Raji (cell line): ENCODE results near the gene SUFU.

ENCODE experiments used
- POLR2A ChIP-seq: IDR thresholded peaks from 2 replicates; pipeline ENCODE4 v1.6.1; 2011; ENCODE audit warnings: low read depth, low read length, control low read depth; ENCODE audit not compliant: insufficient read depth

The SUFU gene

DNA sequence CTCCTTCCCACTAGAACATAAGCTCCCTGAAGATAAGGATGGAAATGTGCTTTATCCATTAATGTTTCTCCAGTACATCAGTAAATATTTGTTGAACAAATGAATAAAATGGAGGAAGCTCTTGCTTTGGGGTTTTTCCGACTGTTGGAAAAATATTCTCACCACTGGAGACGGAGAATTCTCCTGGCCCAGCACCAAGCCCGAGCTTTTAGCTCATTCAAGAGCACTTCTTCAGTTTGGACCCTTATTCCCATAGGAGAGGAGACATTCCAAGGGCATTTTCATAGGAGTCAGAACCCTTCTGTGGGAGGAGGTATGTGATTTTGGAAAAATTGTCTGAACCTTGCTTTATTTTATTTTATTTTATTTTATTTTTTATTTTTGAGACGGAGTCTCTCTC is 21.0 kb downstream of the SUFU start:
- no peak for TF ChIP-seq POLR2A

DNA sequence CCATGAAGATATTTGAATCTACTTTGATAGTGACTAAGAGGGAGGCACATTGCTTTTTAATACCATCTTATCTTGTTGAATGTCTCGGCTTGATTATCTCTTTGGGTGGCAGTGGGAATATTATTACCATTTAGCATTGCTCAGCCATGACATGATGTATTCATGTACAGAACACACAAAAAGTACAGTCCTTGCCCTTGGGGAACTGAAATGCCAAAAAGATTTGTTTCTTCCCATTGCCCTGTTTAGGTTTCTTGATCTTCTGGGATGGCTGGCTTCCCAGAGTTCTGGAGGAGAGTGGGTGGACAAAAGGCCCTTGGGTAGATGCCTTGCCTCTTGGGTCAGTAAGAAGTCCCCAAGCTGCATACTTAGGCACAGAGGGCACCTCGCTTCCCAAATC is 23.8 kb downstream of the SUFU start:
- no peak for TF ChIP-seq POLR2A

GRCh38 chr10:102534333-102534732 is 30.6 kb downstream of the SUFU start:
- TF ChIP-seq POLR2A = no peak

DNA sequence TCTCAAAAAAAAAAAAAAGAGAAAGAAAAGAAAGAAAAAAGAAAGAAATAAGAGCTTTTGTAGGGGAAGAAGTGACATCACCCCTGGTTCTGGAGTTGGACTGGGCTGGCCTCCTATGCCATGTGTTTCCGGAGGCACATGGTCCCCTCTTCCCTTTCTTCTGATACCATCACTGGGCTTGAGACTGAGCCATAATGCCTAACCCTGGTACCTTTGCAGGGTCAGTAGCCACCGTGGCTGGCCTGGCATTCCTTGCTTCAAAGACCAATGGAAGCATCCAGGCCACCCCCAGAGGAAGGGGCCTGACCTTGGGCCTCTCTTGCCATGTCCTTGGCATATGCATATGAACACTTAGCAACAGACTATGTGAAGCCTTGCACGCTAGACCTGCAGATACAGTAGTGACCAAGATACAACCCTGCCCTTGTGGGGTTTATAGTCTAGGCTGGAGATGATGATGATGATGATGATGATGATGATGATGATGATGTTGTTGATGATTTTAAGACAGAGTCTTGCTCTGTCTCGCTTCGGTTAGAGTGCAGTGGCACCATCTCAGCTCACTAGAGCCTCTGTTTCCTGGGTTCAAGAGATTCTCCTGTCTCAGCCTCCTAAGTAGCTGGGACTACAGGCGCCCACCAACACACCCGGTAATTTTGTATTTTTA is 31.8 kb downstream of the SUFU start:
- no peak for TF ChIP-seq POLR2A

- no peak for TF ChIP-seq POLR2A
Measured at GRCh38 chr10:102537367-102537766, 33.6 kb downstream of the SUFU start.

- no peak for TF ChIP-seq POLR2A
Measured at GRCh38 chr10:102537948-102538347, 34.2 kb downstream of the SUFU start.

- TF ChIP-seq POLR2A = no peak
Measured at GRCh38 chr10:102538811-102539210, 35.0 kb downstream of the SUFU start.

- no peak for TF ChIP-seq POLR2A
Measured at GRCh38 chr10:102540023-102540422, 36.3 kb downstream of the SUFU start.

DNA sequence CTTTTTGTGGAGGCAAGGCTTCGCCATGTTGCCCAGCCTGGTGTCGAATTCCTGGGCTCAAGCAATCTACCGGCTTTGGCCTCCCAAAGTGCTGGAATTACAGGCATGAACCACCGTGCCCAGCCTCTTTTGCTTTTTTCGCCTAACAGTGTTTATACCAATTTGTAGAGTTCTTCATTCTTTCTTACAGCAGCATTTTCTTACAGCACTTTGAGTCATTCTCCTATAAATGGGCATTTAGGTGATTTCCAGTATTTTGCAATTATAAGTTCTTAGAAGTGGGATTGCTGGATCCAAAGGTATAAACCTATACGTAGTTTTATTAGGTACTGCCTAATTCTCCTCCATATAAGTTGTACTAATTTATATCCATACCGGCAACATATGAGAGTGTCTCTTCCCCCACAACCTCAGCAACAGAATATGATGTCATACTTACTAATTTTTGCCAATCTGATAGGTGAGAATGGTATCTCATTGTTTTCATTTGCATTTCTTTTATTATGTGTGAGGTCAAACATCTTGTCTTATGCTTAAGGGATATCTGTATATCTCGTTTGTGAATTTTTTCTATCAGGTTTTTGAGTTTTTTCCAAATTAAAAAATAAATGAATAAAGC is 39.1 kb downstream of the SUFU start:
- no peak for TF ChIP-seq POLR2A

GRCh38 chr10:102545265-102545871 is 41.6 kb downstream of the SUFU start:
- no peak for TF ChIP-seq POLR2A

GRCh38 chr10:102545997-102546396 is 42.2 kb downstream of the SUFU start:
- no peak for TF ChIP-seq POLR2A

- no peak for TF ChIP-seq POLR2A
Measured at GRCh38 chr10:102546606-102547320, 43.0 kb downstream of the SUFU start.

DNA sequence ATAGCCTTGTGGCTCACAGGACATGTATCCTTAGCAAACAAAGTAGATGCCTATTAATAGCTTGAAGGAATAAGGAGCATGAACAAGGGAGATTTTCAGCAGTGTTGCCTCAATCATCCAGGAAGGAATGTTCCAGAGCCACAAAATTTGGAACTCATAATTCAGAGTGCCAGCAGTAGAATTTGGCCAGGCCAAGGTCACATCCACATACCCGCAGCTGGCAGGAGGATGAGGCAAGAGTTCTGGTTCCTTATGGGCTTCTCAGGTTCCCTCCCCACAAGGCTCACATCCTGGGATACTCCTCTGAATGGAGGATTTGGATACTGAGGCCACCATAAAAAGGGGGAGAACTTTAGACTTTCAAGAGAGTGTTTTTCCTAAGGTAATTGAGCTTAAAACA is 45.8 kb downstream of the SUFU start:
- TF ChIP-seq POLR2A = no peak

- TF ChIP-seq POLR2A = no peak
Measured at GRCh38 chr10:102550636-102551210, 47.0 kb downstream of the SUFU start.

DNA sequence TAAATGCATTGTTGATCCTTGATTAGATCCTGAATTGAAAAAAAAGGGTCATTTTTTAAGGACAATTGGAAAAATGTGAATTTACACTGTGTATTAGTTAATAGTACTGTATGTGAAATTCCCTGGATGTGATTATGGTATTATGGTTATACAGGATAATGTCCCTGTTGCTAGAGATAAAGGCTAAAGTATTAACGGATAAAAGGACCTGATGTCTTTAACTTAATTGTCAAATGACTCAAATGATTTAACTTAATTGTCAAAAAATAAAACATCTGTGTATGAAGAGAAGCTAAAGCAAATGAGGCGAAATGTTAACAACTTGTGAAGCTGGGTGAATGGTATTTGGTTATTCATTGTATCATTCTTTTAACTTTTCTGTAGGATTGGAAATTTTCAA is 48.8 kb downstream of the SUFU start:
- TF ChIP-seq POLR2A = no peak
